SK-N-SH (cell line): ENCODE results near the gene PARP16. TPM values are rescaled to one million over a fixed set of nuclear protein-coding genes. Genes with fewer than 3 reads are reported as not detected.

ENCODE experiments used
- CTCF ChIA-PET: fragments of 300-600, 350-600 bp; formaldehyde crosslinking; extraction: SDS; loops from one replicate; lab custom pipeline; 2021; lab: Yijun Ruan, JAX
- POLR2A ChIA-PET: fragments of 350-600 bp; sonication (Branson Sonifier 250); formaldehyde crosslinking; extraction: SDS; loops from one replicate; lab custom pipeline; 2020; ENCODE audit warnings: antibody characterized with exemption, inconsistent platforms; lab: Yijun Ruan, JAX
- DNase-seq: peaks from one replicate; pipeline ENCODE4 v3.0.0; 2012
- H2AFZ ChIP-seq: fragments of 200-600 bp; sonication (generic); 2 replicates; pipeline ENCODE4 v1.8.1; 2016; ENCODE audit warnings: antibody characterized with exemption, mild to moderate bottlenecking, low read depth
- H3F3A ChIP-seq: fragments of 200-600 bp; sonication (generic); replicated peaks from 2 replicates; pipeline ENCODE3; 2016; ENCODE audit warnings: antibody characterized with exemption, mild to moderate bottlenecking; ENCODE audit not compliant: insufficient read depth
- H3K27ac ChIP-seq, 2 experiments: fragments of 200-500 bp in 1 of 2; fragments of 200-600 bp in 1 of 2; sonication (Bioruptor generic) in 1 of 2; sonication (generic), shearing (Covaris generic) in 1 of 2; 2 replicates each; pipeline versions ENCODE4 v1.5.1 to v1.6.1; 2014 to 2016; ENCODE audit warnings: low read depth in 2 of 2, inconsistent platforms in 1 of 2, low read length in 1 of 2, mild to moderate bottlenecking in 1 of 2, mixed read lengths in 1 of 2
- H3K27me3 ChIP-seq: fragments of 200-600 bp; sonication (generic), shearing (Covaris generic); 2 replicates; pipeline ENCODE4 v1.6.1; 2016; ENCODE audit warnings: mixed run types; ENCODE audit not compliant: insufficient read depth
- H3K36me3 ChIP-seq, 2 experiments: fragments of 200-500 bp in 1 of 2; fragments of 200-600 bp in 1 of 2; sonication (Bioruptor generic) in 1 of 2; sonication (generic) in 1 of 2; replicated peaks in 1 of 2; 2 replicates each; pipeline versions ENCODE3 to v1.5.1; 2014 to 2016; ENCODE audit warnings: low read length in 1 of 2, mild to moderate bottlenecking in 1 of 2; ENCODE audit not compliant: insufficient read depth in 2 of 2, control insufficient read depth in 1 of 2
- H3K4me1 ChIP-seq, 2 experiments: fragments of 200-500 bp in 1 of 2; fragments of 200-600 bp in 1 of 2; sonication (Bioruptor generic) in 1 of 2; sonication (generic), shearing (Covaris generic) in 1 of 2; 2 replicates each; pipeline versions ENCODE4 v1.5.1 to v1.6.1; 2014 to 2016; ENCODE audit warnings: low read depth in 1 of 2, low read length in 1 of 2, mixed run types in 1 of 2; ENCODE audit not compliant: insufficient read depth in 2 of 2, control insufficient read depth in 1 of 2
- H3K4me2 ChIP-seq: fragments of 200-600 bp; sonication (generic), shearing (Covaris generic); 2 replicates; pipeline ENCODE4 v1.6.1; 2017; ENCODE audit warnings: mixed run types
- H3K4me3 ChIP-seq, 2 experiments: fragments of 200-500 bp in 1 of 2; fragments of 200-600 bp in 1 of 2; sonication (Bioruptor generic) in 1 of 2; sonication (generic), shearing (Covaris generic) in 1 of 2; 2 replicates each; pipeline versions ENCODE4 v1.5.1 to v1.8.1; 2014 to 2016; ENCODE audit warnings: low read depth in 2 of 2, inconsistent platforms in 1 of 2, low read length in 1 of 2, mild to moderate bottlenecking in 1 of 2, mixed read lengths in 1 of 2, moderate library complexity in 1 of 2
- H3K79me2 ChIP-seq: fragments of 200-600 bp; sonication (generic); 2 replicates; pipeline ENCODE4 v1.8.1; 2017; ENCODE audit warnings: mild to moderate bottlenecking; ENCODE audit not compliant: insufficient read depth
- H3K9ac ChIP-seq: fragments of 200-600 bp; sonication (generic); 2 replicates; pipeline ENCODE4 v1.6.1; 2017; ENCODE audit warnings: mixed run types
- H3K9me2 ChIP-seq: fragments of 200-600 bp; sonication (generic); 2 replicates; pipeline ENCODE4 v1.6.1; 2017; ENCODE audit warnings: mixed run types
- H3K9me3 ChIP-seq: fragments of 200-600 bp; sonication (generic); 2 replicates; pipeline ENCODE4 v1.6.1; 2017; ENCODE audit warnings: mixed run types, mild to moderate bottlenecking, moderate library complexity
- H4K20me1 ChIP-seq: fragments of 200-600 bp; sonication (generic); 2 replicates; pipeline ENCODE4 v1.6.1; 2017; ENCODE audit warnings: mild to moderate bottlenecking, mixed run types; ENCODE audit not compliant: insufficient read depth
- CHD2 ChIP-seq: fragments of 150-350 bp; IDR thresholded peaks from 2 replicates; pipeline ENCODE4 v1.6.1; 2018; ENCODE audit warnings: low read length; ENCODE audit not compliant: partially characterized antibody
- ELF1 ChIP-seq: IDR thresholded peaks from 2 replicates; pipeline ENCODE4 v1.4.0; 2012
- EP300 ChIP-seq, 2 experiments: IDR thresholded peaks; 2 replicates each; pipeline versions ENCODE4 v1.4.0 to v1.6.1; 2012; ENCODE audit warnings: borderline replicate concordance in 1 of 2, low read depth in 1 of 2, low read length in 1 of 2
- FOSL2 ChIP-seq: IDR thresholded peaks from 2 replicates; pipeline ENCODE4 v1.4.0; 2012; ENCODE audit warnings: low read depth, mild to moderate bottlenecking, moderate library complexity, borderline replicate concordance
- FOXJ3 ChIP-seq: sonication (generic); formaldehyde crosslinking; IDR thresholded peaks from 2 replicates; pipeline ENCODE4 v1.5.1; 2020; ENCODE audit warnings: mild to moderate bottlenecking, missing genetic modification reagents
- GABPA ChIP-seq: IDR thresholded peaks from 2 replicates; pipeline ENCODE4 v1.4.0; 2012; ENCODE audit warnings: low read depth, mild to moderate bottlenecking
- GATA2 ChIP-seq: sonication (generic); formaldehyde crosslinking; IDR thresholded peaks from 2 replicates; pipeline ENCODE4 v1.5.0; 2020; ENCODE audit warnings: mild to moderate bottlenecking, missing genetic modification reagents
- JUND ChIP-seq: IDR thresholded peaks from 2 replicates; pipeline ENCODE4 v1.4.0; 2012
- POLR2AphosphoS5 ChIP-seq: IDR thresholded peaks from 2 replicates; pipeline ENCODE4 v1.6.1; 2012; ENCODE audit warnings: low read depth, low read length
- RAD21 ChIP-seq: IDR thresholded peaks from 2 replicates; pipeline ENCODE4 v1.6.1; 2012; ENCODE audit warnings: mild to moderate bottlenecking, low read length
- RCOR1 ChIP-seq: fragments of 150-350 bp; IDR thresholded peaks from 2 replicates; pipeline ENCODE4 v1.6.1; 2017; ENCODE audit warnings: antibody characterized with exemption, low read length
- REST ChIP-seq: IDR thresholded peaks from 2 replicates; pipeline ENCODE4 v1.6.1; 2012; ENCODE audit warnings: mild to moderate bottlenecking, low read depth, low read length, moderate library complexity
- RXRA ChIP-seq: IDR thresholded peaks from 2 replicates; pipeline ENCODE4 v1.4.0; 2012; ENCODE audit warnings: low read depth, mild to moderate bottlenecking, borderline replicate concordance
- SIN3A ChIP-seq: IDR thresholded peaks from 2 replicates; pipeline ENCODE4 v1.6.1; 2012; ENCODE audit warnings: low read depth, mild to moderate bottlenecking, low read length, moderate library complexity, borderline replicate concordance
- SMC3 ChIP-seq: IDR thresholded peaks from 2 replicates; pipeline ENCODE4 v1.6.1; 2012; ENCODE audit warnings: low read depth, low read length, improper control_type of control experiment
- TCF12 ChIP-seq: IDR thresholded peaks from 2 replicates; pipeline ENCODE4 v1.4.0; 2012
- USF2 ChIP-seq: fragments of 150-350 bp; IDR thresholded peaks from 2 replicates; pipeline ENCODE4 v1.6.1; 2017; ENCODE audit warnings: antibody characterized with exemption, low read length, low read depth, borderline replicate concordance
- ZBTB33 ChIP-seq: IDR thresholded peaks from 2 replicates; pipeline ENCODE4 v1.4.0; 2012; ENCODE audit warnings: low read depth, borderline replicate concordance
- WGBS: methylation state at CpG from one replicate; pipeline ENCODE4 v1.1.6; 2017; ENCODE audit warnings: low lambda C conversion rate; 5-methylcytosine and 5-hydroxymethylcytosine counted together
- polyA plus RNA-seq, 3 experiments: library from polyadenylated mRNA; depleted of rRNA; stranded (reverse); fragments of >200 nt; gene quantifications; 2 replicates each; pipeline ENCODE4 v1.2.3, GENCODE V29; 2012
- TF ChIP-seq, protein P1 (sequence below): IDR thresholded peaks from 2 replicates; pipeline ENCODE4 v1.4.0; 2012; ENCODE audit warnings: low read depth
- TF ChIP-seq, protein P2 (sequence below): fragments of 150-350 bp; IDR thresholded peaks from 2 replicates; pipeline ENCODE4 v1.6.1; 2016; ENCODE audit warnings: mild to moderate bottlenecking, low read depth, low read length

Gene PARP16
- polyA plus RNA-seq, 1 of the 3 experiments (the other 2 are of a cell fraction): 6.3 TPM

- H4K20me1 ChIP-seq: no peaks in the 10 kb centered on the region
- H3K4me3 ChIP-seq: peak overlapping the region; percentile 61 to 71
- no peaks in the 10 kb centered on the region for H3K9me3 ChIP-seq
- no peaks in the 10 kb centered on the region for H3K9me2 ChIP-seq
- H3K36me3 ChIP-seq: no peaks in the 10 kb centered on the region
- TF ChIP-seq SMC3: no peak
- TF ChIP-seq GABPA: no peak
- TF ChIP-seq TCF12: peak; percentile 57; the same call in 1 of the 2 replicates
- no peak for TF ChIP-seq JUND
- no peak for TF ChIP-seq USF2
- no peak for TF ChIP-seq GATA2
- no peak for TF ChIP-seq RCOR1
- TF ChIP-seq, protein P1, sequence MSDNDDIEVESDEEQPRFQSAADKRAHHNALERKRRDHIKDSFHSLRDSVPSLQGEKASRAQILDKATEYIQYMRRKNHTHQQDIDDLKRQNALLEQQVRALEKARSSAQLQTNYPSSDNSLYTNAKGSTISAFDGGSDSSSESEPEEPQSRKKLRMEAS: no peak
- TF ChIP-seq SIN3A: no peak
- no peak for TF ChIP-seq POLR2AphosphoS5
- no peak for TF ChIP-seq ZBTB33
- no peak for TF ChIP-seq CHD2
- peak; percentile 34; the same call in 1 of the 2 replicates for TF ChIP-seq FOSL2
- TF ChIP-seq EP300 (IDR thresholded peaks at IDR 0.05; ENCODE audit: borderline replicate concordance in 1 of 2, low read depth in 1 of 2, low read length in 1 of 2): no peak
- no peak for TF ChIP-seq REST
- TF ChIP-seq ELF1: no peak
- TF ChIP-seq RXRA: peak; percentile 76
- TF ChIP-seq, protein P2, sequence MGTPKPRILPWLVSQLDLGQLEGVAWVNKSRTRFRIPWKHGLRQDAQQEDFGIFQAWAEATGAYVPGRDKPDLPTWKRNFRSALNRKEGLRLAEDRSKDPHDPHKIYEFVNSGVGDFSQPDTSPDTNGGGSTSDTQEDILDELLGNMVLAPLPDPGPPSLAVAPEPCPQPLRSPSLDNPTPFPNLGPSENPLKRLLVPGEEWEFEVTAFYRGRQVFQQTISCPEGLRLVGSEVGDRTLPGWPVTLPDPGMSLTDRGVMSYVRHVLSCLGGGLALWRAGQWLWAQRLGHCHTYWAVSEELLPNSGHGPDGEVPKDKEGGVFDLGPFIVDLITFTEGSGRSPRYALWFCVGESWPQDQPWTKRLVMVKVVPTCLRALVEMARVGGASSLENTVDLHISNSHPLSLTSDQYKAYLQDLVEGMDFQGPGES: no peak
- TF ChIP-seq FOXJ3 (CRISPR knock-in tag): no peak
- TF ChIP-seq RAD21: no peak
- peak overlapping the region; percentile 97 for H3K4me2 ChIP-seq
- no peak for DNase-seq
- POLR2A ChIA-PET: interaction anchor here (1.8 to 2.1 kb wide), 6 partner anchors 7 to 101 kb away, joined by 4 to 20 read pairs (median 7); partner anchors contain the start of genes CLPX and RNU5B-1
- peak overlapping the region; percentile 77 for H3K9ac ChIP-seq
- peaks cover 18% of the 10 kb centered on the region for H3F3A ChIP-seq
- CTCF ChIA-PET: interaction anchor here (0.7 to 4.0 kb wide), 10 partner anchors 10 to 231 kb away, joined by 3 to 28 read pairs (median 5); partner anchors contain the start of gene CLPX
- H3K4me1 ChIP-seq: peaks cover 9 to 13% of the 10 kb centered on the region in 2 experiments; a peak in 3 of 4 replicates
- H3K79me2 ChIP-seq: peaks cover 6% of the 10 kb centered on the region; the same call in 1 of the 2 replicates
- H2AFZ ChIP-seq: peak overlapping the region; percentile 95
- H3K27me3 ChIP-seq: no peaks in the 10 kb centered on the region
- peak overlapping the region; percentile 37 to 81; a peak in 3 of 4 replicates for H3K27ac ChIP-seq
- WGBS: 67% methylated on average over 10 of the region's 10 CpGs
Measured at GRCh38 chr15:65285291-65286068, 1.2 kb downstream of the PARP16 start.
